HepG2 (cell line): ENCODE data around the gene MRPS14. TPM values are rescaled to one million over a fixed set of nuclear protein-coding genes. Genes with fewer than 3 reads are reported as not detected.

Experiments used
- ATF1 ChIP-seq: IDR thresholded peaks from 2 replicates; pipeline ENCODE4 v1.6.1; 2016; ENCODE audit warnings: mild to moderate bottlenecking, control low read depth
- EED ChIP-seq: sonication (generic); formaldehyde crosslinking; IDR thresholded peaks from 2 replicates; pipeline ENCODE4 v1.5.0; 2020; ENCODE audit warnings: mild to moderate bottlenecking, missing genetic modification reagents
- EHMT2 ChIP-seq: fragments of 200-600 bp; sonication (generic); IDR thresholded peaks from 2 replicates; pipeline ENCODE4 v1.7.0; 2017; ENCODE audit warnings: antibody characterized with exemption, low read depth, low read length, borderline replicate concordance
- FOXP1 ChIP-seq, 2 experiments: fragments of 450-650 bp in 1 of 2; IDR thresholded peaks; 2 replicates each; pipeline ENCODE4 v1.6.1; 2017 to 2018; ENCODE audit warnings: antibody characterized with exemption in 1 of 2
- GATAD2A ChIP-seq: IDR thresholded peaks from 2 replicates; pipeline ENCODE4 v1.6.1; 2016
- HMG20A ChIP-seq: IDR thresholded peaks from 2 replicates; pipeline ENCODE4 v1.6.1; 2016; ENCODE audit warnings: borderline replicate concordance
- HNRNPL ChIP-seq: fragments of 200-400 bp; formaldehyde crosslinking; IDR thresholded peaks from 2 replicates; pipeline ENCODE4 v1.6.1; 2017; ENCODE audit warnings: mild to moderate bottlenecking, low read depth, low read length
- MED1 ChIP-seq: sonication (generic); formaldehyde crosslinking; IDR thresholded peaks from 2 replicates; pipeline ENCODE4 v1.4.0; 2020; ENCODE audit warnings: missing genetic modification reagents
- NR1H2 ChIP-seq: sonication (generic); formaldehyde crosslinking; IDR thresholded peaks from 2 replicates; pipeline ENCODE4 v1.8.1; 2022; ENCODE audit warnings: low read depth, missing genetic modification reagents, borderline replicate concordance
- PHF5A ChIP-seq: IDR thresholded peaks from one replicate; pipeline ENCODE4 v1.6.1; 2018; ENCODE audit warnings: low read depth, missing genetic modification reagents; ENCODE audit not compliant: unreplicated experiment
- RARG ChIP-seq: sonication (generic); formaldehyde crosslinking; IDR thresholded peaks from 2 replicates; pipeline ENCODE4 v1.4.0; 2020; ENCODE audit warnings: low read depth, mild to moderate bottlenecking, missing genetic modification reagents
- RBM22 ChIP-seq: fragments of 200-400 bp; formaldehyde crosslinking; optimal IDR thresholded peaks from 2 replicates; pipeline ENCODE3; 2017; ENCODE audit warnings: mild to moderate bottlenecking, low read length, moderate library complexity
- RFXANK ChIP-seq: IDR thresholded peaks from 2 replicates; pipeline ENCODE4 v1.6.1; 2016
- SIN3B ChIP-seq: fragments of 150-350 bp; IDR thresholded peaks from 2 replicates; pipeline ENCODE4 v1.6.1; 2014; ENCODE audit warnings: low read length
- SUZ12 ChIP-seq: fragments of 150-350 bp; IDR thresholded peaks from 2 replicates; pipeline ENCODE4 v1.6.1; 2014; ENCODE audit warnings: low read depth, low read length
- TEAD3 ChIP-seq: optimal IDR thresholded peaks from 2 replicates; pipeline ENCODE3; 2016; ENCODE audit warnings: borderline replicate concordance
- TGIF2 ChIP-seq: IDR thresholded peaks from 2 replicates; pipeline ENCODE4 v1.6.1; 2016; ENCODE audit warnings: control low read depth, missing compliant biosample characterization
- ZBTB21 ChIP-seq: sonication (generic); formaldehyde crosslinking; IDR thresholded peaks from 2 replicates; pipeline ENCODE4 v1.4.0; 2020; ENCODE audit warnings: missing genetic modification reagents
- ZFP36L2 ChIP-seq: sonication (generic); formaldehyde crosslinking; IDR thresholded peaks from 2 replicates; pipeline ENCODE4 v1.4.0; 2020; ENCODE audit warnings: missing genetic modification reagents
- ZFP37 ChIP-seq: sonication (generic); formaldehyde crosslinking; IDR thresholded peaks from 2 replicates; pipeline ENCODE4 v1.4.0; 2020; ENCODE audit warnings: missing genetic modification reagents, borderline replicate concordance
- ZFY ChIP-seq: sonication (generic); formaldehyde crosslinking; IDR thresholded peaks from 2 replicates; pipeline ENCODE4 v1.4.0; 2020; ENCODE audit warnings: missing genetic modification reagents
- ZKSCAN5 ChIP-seq: sonication (generic); formaldehyde crosslinking; IDR thresholded peaks from 2 replicates; pipeline ENCODE4 v1.5.1; 2020; ENCODE audit warnings: mild to moderate bottlenecking, missing genetic modification reagents
- ZNF556 ChIP-seq: sonication (generic); formaldehyde crosslinking; IDR thresholded peaks from 2 replicates; pipeline ENCODE4 v1.4.0; 2020; ENCODE audit warnings: mild to moderate bottlenecking, missing genetic modification reagents, borderline replicate concordance
- ZNF674 ChIP-seq: sonication (generic); formaldehyde crosslinking; IDR thresholded peaks from 2 replicates; pipeline ENCODE4 v1.5.0; 2020; ENCODE audit warnings: low read depth, mild to moderate bottlenecking, missing genetic modification reagents
- ZSCAN12 ChIP-seq: sonication (generic); formaldehyde crosslinking; IDR thresholded peaks from 2 replicates; pipeline ENCODE4 v1.9.0; 2021; ENCODE audit warnings: mild to moderate bottlenecking, missing genetic modification reagents
- polyA plus RNA-seq, 8 experiments: library from polyadenylated mRNA; depleted of rRNA in 3 of 8; stranded (reverse) in 7 of 8; unstranded in 1 of 8; fragments of >200 nt; fragmentation: Illumina TruSeq in 4 of 8; extraction: Trizol in 4 of 8; gene quantifications; 2 replicates each; pipeline versions ENCODE4 v1.2.1 to v1.2.3, GENCODE V29; 2011 to 2016; ENCODE audit warnings: low read depth in 4 of 8, missing spikeins in 1 of 8, mixed read lengths in 1 of 8; ENCODE audit not compliant: insufficient read depth in 1 of 8
- total RNA-seq, 5 experiments: library from RNA; depleted of rRNA; stranded (reverse); fragments of >200 nt; fragmentation: Illumina TruSeq; extraction: Trizol; gene quantifications; 2 replicates each; pipeline ENCODE4 v1.2.3, GENCODE V29; 2016; ENCODE audit warnings: low read depth in 1 of 5
- TF ChIP-seq, protein P1 (sequence below): sonication (generic); formaldehyde crosslinking; IDR thresholded peaks from 2 replicates; pipeline ENCODE4 v1.9.0; 2021; ENCODE audit warnings: missing genetic modification reagents, mild to moderate bottlenecking, borderline replicate concordance
- TF ChIP-seq, protein P2 (sequence below): IDR thresholded peaks from 2 replicates; pipeline ENCODE4 v1.6.1; 2016; ENCODE audit warnings: low read depth, control low read depth
- TF ChIP-seq, protein P3 (sequence below): sonication (generic); formaldehyde crosslinking; IDR thresholded peaks from 2 replicates; pipeline ENCODE4 v1.4.0; 2020; ENCODE audit warnings: missing genetic modification reagents, borderline replicate concordance

MRPS14 gene
- total and polyA plus RNA-seq, 2 of the 13 experiments (the other 11 are each of a cell fraction or from before 2014, with no cell fraction given) = 36.6 to 43.2 TPM

DNA sequence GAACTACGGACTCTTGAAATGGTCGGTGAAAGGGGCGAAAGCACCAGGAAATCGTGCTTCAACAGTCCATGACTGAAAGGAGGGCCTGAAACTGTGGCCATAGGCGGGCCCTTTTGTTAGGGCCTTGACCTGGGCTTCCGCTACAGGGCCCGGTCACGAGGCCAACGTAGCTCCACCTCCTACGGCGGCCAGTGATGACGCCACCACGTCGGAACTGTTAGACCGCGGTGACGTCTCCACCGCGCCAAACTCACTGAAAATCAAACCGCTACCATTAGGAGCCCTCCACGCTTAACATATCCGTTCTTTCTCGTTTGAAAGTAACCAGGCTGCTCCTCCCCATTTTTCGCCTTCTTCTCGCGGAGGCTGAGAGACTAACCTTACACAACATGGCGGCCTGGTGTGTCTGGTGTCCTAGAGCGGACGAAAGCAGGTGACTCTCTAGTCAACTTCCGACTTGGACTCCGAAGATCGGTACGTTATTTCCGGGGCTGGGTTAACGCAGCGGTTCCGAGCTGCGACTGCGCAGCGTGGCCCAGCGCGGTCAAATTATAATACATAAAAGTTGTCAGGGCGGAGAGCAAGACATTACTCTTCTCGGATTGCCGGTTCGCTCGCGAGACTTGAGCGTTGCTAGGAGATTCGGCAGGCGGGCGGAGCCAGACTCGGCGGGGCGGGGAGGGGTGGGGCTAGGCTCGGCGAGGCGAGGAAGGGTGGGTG is 23.8 kb downstream of the MRPS14 start (continued):
- TF ChIP-seq ZNF674 (no peak), NR1H2 (no peak), ATF1 (CRISPR knock-in tag) (peak; percentile 98), HMG20A (CRISPR knock-in tag) (no peak), ZFY (CRISPR knock-in tag) (peak; percentile 94), ZBTB21 (CRISPR knock-in tag) (peak; percentile 95), TGIF2 (CRISPR knock-in tag) (no peak; the same call in 1 of the 2 replicates), SIN3B (peak; percentile 70; the same call in 1 of the 2 replicates), ZFP36L2 (0 out of 2 replicates have a peak, but pooled peaks have one; percentile 14), ZNF556 (CRISPR knock-in tag) (0 out of 2 replicates have a peak, but pooled peaks have one; percentile 65), ZFP37 (CRISPR knock-in tag) (no peak; the same call in 1 of the 2 replicates), MED1 (CRISPR knock-in tag) (peak; percentile 5; the same call in 1 of the 2 replicates), FOXP1 (IDR thresholded peaks at IDR 0.05) (no peak), FOXP1 (CRISPR knock-in tag; IDR thresholded peaks at IDR 0.05) (peak; percentile 53; the same call in 1 of the 2 replicates), ZKSCAN5 (no peak), ZSCAN12 (CRISPR knock-in tag) (no peak), RARG (CRISPR knock-in tag) (no peak), RBM22 (peak; percentile 75), EED (CRISPR knock-in tag) (no peak), GATAD2A (peak; percentile 59), SUZ12 (no peak), PHF5A (CRISPR knock-in tag) (no peak), HNRNPL (0 out of 2 replicates have a peak, but pooled peaks have one; percentile 25), TEAD3 (CRISPR knock-in tag) (peak; percentile 37), EHMT2 (no peak), RFXANK (CRISPR knock-in tag) (no peak; the same call in 1 of the 2 replicates)
- TF ChIP-seq, protein P1, sequence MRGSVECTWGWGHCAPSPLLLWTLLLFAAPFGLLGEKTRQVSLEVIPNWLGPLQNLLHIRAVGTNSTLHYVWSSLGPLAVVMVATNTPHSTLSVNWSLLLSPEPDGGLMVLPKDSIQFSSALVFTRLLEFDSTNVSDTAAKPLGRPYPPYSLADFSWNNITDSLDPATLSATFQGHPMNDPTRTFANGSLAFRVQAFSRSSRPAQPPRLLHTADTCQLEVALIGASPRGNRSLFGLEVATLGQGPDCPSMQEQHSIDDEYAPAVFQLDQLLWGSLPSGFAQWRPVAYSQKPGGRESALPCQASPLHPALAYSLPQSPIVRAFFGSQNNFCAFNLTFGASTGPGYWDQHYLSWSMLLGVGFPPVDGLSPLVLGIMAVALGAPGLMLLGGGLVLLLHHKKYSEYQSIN (CRISPR knock-in tag) = no peak
- TF ChIP-seq, protein P2, sequence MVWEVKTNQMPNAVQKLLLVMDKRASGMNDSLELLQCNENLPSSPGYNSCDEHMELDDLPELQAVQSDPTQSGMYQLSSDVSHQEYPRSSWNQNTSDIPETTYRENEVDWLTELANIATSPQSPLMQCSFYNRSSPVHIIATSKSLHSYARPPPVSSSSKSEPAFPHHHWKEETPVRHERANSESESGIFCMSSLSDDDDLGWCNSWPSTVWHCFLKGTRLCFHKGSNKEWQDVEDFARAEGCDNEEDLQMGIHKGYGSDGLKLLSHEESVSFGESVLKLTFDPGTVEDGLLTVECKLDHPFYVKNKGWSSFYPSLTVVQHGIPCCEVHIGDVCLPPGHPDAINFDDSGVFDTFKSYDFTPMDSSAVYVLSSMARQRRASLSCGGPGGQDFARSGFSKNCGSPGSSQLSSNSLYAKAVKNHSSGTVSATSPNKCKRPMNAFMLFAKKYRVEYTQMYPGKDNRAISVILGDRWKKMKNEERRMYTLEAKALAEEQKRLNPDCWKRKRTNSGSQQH (CRISPR knock-in tag) = peak; percentile 57; the same call in 1 of the 2 replicates
- TF ChIP-seq, protein P3, sequence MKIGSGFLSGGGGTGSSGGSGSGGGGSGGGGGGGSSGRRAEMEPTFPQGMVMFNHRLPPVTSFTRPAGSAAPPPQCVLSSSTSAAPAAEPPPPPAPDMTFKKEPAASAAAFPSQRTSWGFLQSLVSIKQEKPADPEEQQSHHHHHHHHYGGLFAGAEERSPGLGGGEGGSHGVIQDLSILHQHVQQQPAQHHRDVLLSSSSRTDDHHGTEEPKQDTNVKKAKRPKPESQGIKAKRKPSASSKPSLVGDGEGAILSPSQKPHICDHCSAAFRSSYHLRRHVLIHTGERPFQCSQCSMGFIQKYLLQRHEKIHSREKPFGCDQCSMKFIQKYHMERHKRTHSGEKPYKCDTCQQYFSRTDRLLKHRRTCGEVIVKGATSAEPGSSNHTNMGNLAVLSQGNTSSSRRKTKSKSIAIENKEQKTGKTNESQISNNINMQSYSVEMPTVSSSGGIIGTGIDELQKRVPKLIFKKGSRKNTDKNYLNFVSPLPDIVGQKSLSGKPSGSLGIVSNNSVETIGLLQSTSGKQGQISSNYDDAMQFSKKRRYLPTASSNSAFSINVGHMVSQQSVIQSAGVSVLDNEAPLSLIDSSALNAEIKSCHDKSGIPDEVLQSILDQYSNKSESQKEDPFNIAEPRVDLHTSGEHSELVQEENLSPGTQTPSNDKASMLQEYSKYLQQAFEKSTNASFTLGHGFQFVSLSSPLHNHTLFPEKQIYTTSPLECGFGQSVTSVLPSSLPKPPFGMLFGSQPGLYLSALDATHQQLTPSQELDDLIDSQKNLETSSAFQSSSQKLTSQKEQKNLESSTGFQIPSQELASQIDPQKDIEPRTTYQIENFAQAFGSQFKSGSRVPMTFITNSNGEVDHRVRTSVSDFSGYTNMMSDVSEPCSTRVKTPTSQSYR (CRISPR knock-in tag) = no peak
